Upper lobe of left lung (tissue), 4 donors: ENCODE measurements around the gene GALNT14.

ENCODE experiments used
- CTCF ChIP-seq, 6 experiments: fragments of 450-650 bp in 4 of 6; fragments of 200-600 bp in 2 of 6; sonication (generic) in 2 of 6; IDR thresholded peaks; one replicate each; pipeline ENCODE4 v1.5.1; 2016 to 2019; ENCODE audit warnings: antibody characterized with exemption in 6 of 6
- EP300 ChIP-seq, 4 donors: sonication (generic); formaldehyde crosslinking; IDR thresholded peaks; one replicate each; pipeline ENCODE4 v1.5.1; 2017; ENCODE audit warnings: antibody characterized with exemption in 4 of 4, control low read depth in 2 of 4
- POLR2A ChIP-seq, 4 donors: fragments of 450-650 bp; IDR thresholded peaks; one replicate each; pipeline ENCODE4 v1.5.1; 2016 to 2017; ENCODE audit warnings: antibody characterized with exemption in 4 of 4, mild to moderate bottlenecking in 2 of 4
- POLR2AphosphoS5 ChIP-seq, 2 donors: sonication (generic); formaldehyde crosslinking; IDR thresholded peaks; one replicate each; pipeline ENCODE4 v1.5.1; 2017; ENCODE audit warnings: antibody characterized with exemption in 2 of 2

DNA sequence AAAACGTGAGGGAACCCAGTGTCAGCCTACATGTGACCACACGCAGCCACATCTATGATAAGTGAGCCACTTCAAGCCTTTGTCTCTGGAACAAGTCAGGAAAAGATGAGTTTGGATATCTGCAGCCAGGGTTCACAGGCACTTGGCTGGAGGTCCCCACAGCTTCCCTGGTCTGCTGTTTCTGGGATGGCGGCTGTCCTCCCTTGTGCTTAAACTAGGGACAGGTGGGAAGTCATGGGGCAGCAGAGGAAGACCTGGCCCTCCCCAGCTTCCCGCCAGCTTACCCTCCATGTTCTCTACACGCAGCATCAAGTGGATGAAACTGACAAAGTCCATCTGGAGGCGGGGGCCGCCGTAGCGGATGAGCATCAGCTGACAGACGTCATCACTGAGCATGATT is 38.5 kb upstream of the GALNT14 start:
- TF ChIP-seq CTCF (IDR thresholded peaks at IDR 0.05) (no peak), POLR2A (IDR thresholded peaks at IDR 0.05) (no peak), POLR2AphosphoS5 (IDR thresholded peaks at IDR 0.05) (no peak), EP300 (IDR thresholded peaks at IDR 0.05) (no peak)
